Body of pancreas (tissue), 4 donors: ENCODE data around the gene DYNC2H1. TPM values are rescaled to one million over a fixed set of nuclear protein-coding genes. Genes with fewer than 3 reads are reported as not detected.

Experiments
- ATAC-seq: fragments of 150-250 bp; one replicate; pipeline ENCODE4 v1.9.1; 2016
- DNase-seq, 4 donors: peaks; one replicate each; pipeline ENCODE4 v3.0.0-alpha.2; 2019
- H3K27ac ChIP-seq, 4 donors: fragments of 200-600 bp; sonication (generic); 1 replicate in 3 of 4; 2 replicates in 1 of 4; pipeline versions ENCODE4 v1.5.1 to v1.6.1; 2016 to 2019; ENCODE audit warnings: mild to moderate bottlenecking in 1 of 4, mixed read lengths in 1 of 4, moderate library complexity in 1 of 4
- H3K27me3 ChIP-seq, 2 donors: fragments of 200-600 bp; sonication (generic); one replicate each; pipeline ENCODE4 v1.6.0; 2016; ENCODE audit warnings: mild to moderate bottlenecking in 1 of 2
- H3K36me3 ChIP-seq, 2 donors: fragments of 200-600 bp; sonication (generic); replicated peaks in 1 of 2; 2 replicates each; pipeline ENCODE4 v1.5.1; 2016; ENCODE audit warnings: low read depth in 2 of 2; ENCODE audit not compliant: insufficient read depth in 1 of 2
- H3K4me1 ChIP-seq: fragments of 200-600 bp; sonication (generic); one replicate; pipeline ENCODE4 v1.6.0; 2016
- H3K4me3 ChIP-seq, 2 donors: fragments of 200-600 bp; sonication (generic); 1 replicate in 1 of 2; 2 replicates in 1 of 2; pipeline ENCODE4 v1.5.1; 2016 to 2019
- H3K9me3 ChIP-seq, 3 donors: fragments of 200-600 bp; sonication (generic); 1 replicate in 2 of 3; 2 replicates in 1 of 3; pipeline ENCODE4 v1.5.1; 2016
- CTCF ChIP-seq, 7 experiments: fragments of 450-650 bp in 4 of 7; fragments of 200-600 bp in 3 of 7; sonication (generic) in 3 of 7; IDR thresholded peaks; one replicate each; pipeline ENCODE4 v1.5.1; 2016 to 2019; ENCODE audit warnings: antibody characterized with exemption in 7 of 7
- POLR2A ChIP-seq, 3 donors: fragments of 450-650 bp; IDR thresholded peaks; one replicate each; pipeline ENCODE4 v1.6.1; 2016; ENCODE audit warnings: antibody characterized with exemption in 3 of 3, mild to moderate bottlenecking in 2 of 3
- WGBS, 2 donors: methylation state at CpG; one replicate each; pipeline ENCODE4 v1.1.5; 2017; 5-methylcytosine and 5-hydroxymethylcytosine counted together
- intact Hi-C: fragments of 100-400 bp; cut with DNase I; formaldehyde crosslinking; loops from one replicate; pipeline ENCODE4 v1.15.1; 2023
- total RNA-seq, 2 donors: library from RNA; depleted of rRNA; stranded (reverse); fragments of >200 nt; gene quantifications; one replicate each; pipeline ENCODE4 v1.1.0, GENCODE V29; 2016

Gene DYNC2H1
- total RNA-seq, 2 donors from 2014 or later = 12.2 to 19.5 TPM

GRCh38 chr11:103491777-103492176 is 382.6 kb downstream of the DYNC2H1 start:
- ATAC-seq (no peak), DNase-seq (no peak)
- Histone ChIP-seq H3K4me1 (no peaks in the 10 kb centered on the region), H3K4me3 (no peak overlapping the region), H3K27me3 (no peaks in the 10 kb centered on the region), H3K27ac (no peak overlapping the region), H3K36me3 (no peaks in the 10 kb centered on the region), H3K9me3 (no peaks in the 10 kb centered on the region)
- TF ChIP-seq CTCF (IDR thresholded peaks at IDR 0.05) = no peak
- TF ChIP-seq POLR2A (IDR thresholded peaks at IDR 0.05) = no peak
- intact Hi-C loops = no loop called here
- WGBS, 2 donors = 44 to 80% methylated on average over 2 of the region's 2 CpGs

GRCh38 chr11:103494491-103494890 is 385.3 kb downstream of the DYNC2H1 start:
- Histone ChIP-seq H3K9me3 (no peaks in the 10 kb centered on the region), H3K27me3 (no peaks in the 10 kb centered on the region), H3K4me3 (no peak overlapping the region), H3K36me3 (no peaks in the 10 kb centered on the region), H3K27ac (no peak overlapping the region), H3K4me1 (no peaks in the 10 kb centered on the region)
- WGBS, 2 donors = 35 to 59% methylated on average over 1 of the region's 1 CpG
- ATAC-seq (no peak), DNase-seq (no peak)
- TF ChIP-seq POLR2A (IDR thresholded peaks at IDR 0.05) (no peak), CTCF (IDR thresholded peaks at IDR 0.05) (no peak)
- intact Hi-C loops = no loop called here

- TF ChIP-seq CTCF (IDR thresholded peaks at IDR 0.05) (no peak), POLR2A (IDR thresholded peaks at IDR 0.05) (no peak)
- H3K4me3 ChIP-seq = no peak overlapping the region
- intact Hi-C loops = no loop called here
- ATAC-seq = no peak
- no peaks in the 10 kb centered on the region for H3K27me3 ChIP-seq
- H3K9me3 ChIP-seq = no peaks in the 10 kb centered on the region
- H3K36me3 ChIP-seq = no peaks in the 10 kb centered on the region
- H3K27ac ChIP-seq = no peak overlapping the region
- no peaks in the 10 kb centered on the region for H3K4me1 ChIP-seq
- DNase-seq = no peak
- 53% methylated on average over 1 of the region's 1 CpG; no CpG with 5 or more reads in 1 of the 2 donors for WGBS, 2 donors
Measured at GRCh38 chr11:103497268-103497667, 388.0 kb downstream of the DYNC2H1 start.

- H3K4me1 ChIP-seq = no peaks in the 10 kb centered on the region
- ATAC-seq = no peak
- no peaks in the 10 kb centered on the region for H3K27me3 ChIP-seq
- H3K9me3 ChIP-seq = no peaks in the 10 kb centered on the region
- 49 to 56% methylated on average over 3 of the region's 3 CpGs for WGBS, 2 donors
- no peak for DNase-seq
- intact Hi-C loops = no loop called here
- TF ChIP-seq CTCF (IDR thresholded peaks at IDR 0.05) = no peak
- no peak overlapping the region for H3K27ac ChIP-seq
- H3K4me3 ChIP-seq = no peak overlapping the region
- H3K36me3 ChIP-seq = no peaks in the 10 kb centered on the region
Measured at GRCh38 chr11:103499710-103500340, 390.6 kb downstream of the DYNC2H1 start.

- ATAC-seq = no peak
- no peak overlapping the region for H3K27ac ChIP-seq
- H3K36me3 ChIP-seq = no peaks in the 10 kb centered on the region
- H3K27me3 ChIP-seq = no peaks in the 10 kb centered on the region
- WGBS, 2 donors = 49 to 50% methylated on average over 1 of the region's 1 CpG
- H3K4me1 ChIP-seq = no peaks in the 10 kb centered on the region
- H3K4me3 ChIP-seq = no peak overlapping the region
- no peak for DNase-seq
- intact Hi-C loops = no loop called here
- no peaks in the 10 kb centered on the region for H3K9me3 ChIP-seq
- TF ChIP-seq CTCF (IDR thresholded peaks at IDR 0.05) (no peak), POLR2A (IDR thresholded peaks at IDR 0.05) (no peak)
Measured at GRCh38 chr11:103515283-103515682, 406.1 kb downstream of the DYNC2H1 start.
